ENCODE measurements around the gene PBX1. TPM values are rescaled to one million over a fixed set of nuclear protein-coding genes. Genes with fewer than 3 reads are reported as not detected.

Gene PBX1
- total and polyA plus RNA-seq, 2 experiments from 2014 or later = 40.0 to 104 TPM

GRCh38 chr1:164821648-164822047 is 262.7 kb downstream of the PBX1 start (continued):
- TF ChIP-seq REST (IDR thresholded peaks at IDR 0.05; ENCODE audit: unreplicated experiment) = no peak

GRCh38 chr1:164823486-164824279 is 264.7 kb downstream of the PBX1 start:
- Histone ChIP-seq H3K27me3 (ENCODE audit: insufficient read depth) (no peaks in the 10 kb centered on the region), H2AFZ (no peak overlapping the region), H3K36me3 (ENCODE audit: insufficient read depth) (peaks cover 7% of the 10 kb centered on the region; the same call in 1 of the 2 replicates), H3K27ac (ENCODE audit: low read depth) (no peak overlapping the region), H3F3A (replicated peaks; ENCODE audit: low read depth) (no peaks in the 10 kb centered on the region), H3K4me2 (no peak overlapping the region), H3K9me2 (ENCODE audit: insufficient read depth) (no peaks in the 10 kb centered on the region), H3K4me3 (no peak overlapping the region), H4K20me1 (replicated peaks; ENCODE audit: insufficient read depth) (no peaks in the 10 kb centered on the region; the same call in none of the 2 replicates), H3K4me1 (ENCODE audit: insufficient read depth) (no peaks in the 10 kb centered on the region), H3K79me2 (replicated peaks; ENCODE audit: insufficient read depth) (no peaks in the 10 kb centered on the region; the same call in 1 of the 2 replicates)
- no peak for ATAC-seq
- peaks cover 2% of the 10 kb centered on the region for H3K27me3 Mint-ChIP-seq (ENCODE audit: insufficient read depth, low read depth, poor library complexity)
- no peaks in the 10 kb centered on the region for H3K9me3 Mint-ChIP-seq
- peaks cover 47% of the 10 kb centered on the region for H3K36me3 Mint-ChIP-seq (ENCODE audit: low read depth)
- H3K4me1 Mint-ChIP-seq = peaks cover 8% of the 10 kb centered on the region
- peak overlapping the region; percentile 7; the same call in 1 of the 2 replicates for H3K27ac Mint-ChIP-seq
- no peak overlapping the region for H3K4me3 Mint-ChIP-seq
- DNase-seq (ENCODE audit: low spot score) = no peak
- TF ChIP-seq JUNB (IDR thresholded peaks at IDR 0.05; ENCODE audit: unreplicated experiment) = no peak
- no peak for TF ChIP-seq NANOG (IDR thresholded peaks at IDR 0.05; ENCODE audit: borderline replicate concordance)
- TF ChIP-seq EZH2phosphoT487 (IDR thresholded peaks at IDR 0.05; ENCODE audit: unreplicated experiment) = no peak
- TF ChIP-seq EZH2 (IDR thresholded peaks at IDR 0.05; ENCODE audit: low read depth, unreplicated experiment) = no peak
- TF ChIP-seq REST (IDR thresholded peaks at IDR 0.05; ENCODE audit: unreplicated experiment) = no peak
- TF ChIP-seq STAT1 (IDR thresholded peaks at IDR 0.05; ENCODE audit: unreplicated experiment) = no peak
- TF ChIP-seq CTCF (conservative IDR thresholded peaks at IDR 0.05; ENCODE audit: low read depth in 2 of 2) = no peak
- no peak for TF ChIP-seq ZNF462 (CRISPR knock-in tag; IDR thresholded peaks at IDR 0.05)

All from GM23338 (cell line).